B cell (primary cell): ENCODE results near the gene MAML2. TPM values are rescaled to one million over a fixed set of nuclear protein-coding genes. Genes with fewer than 3 reads are reported as not detected.

Experiments used
- ATAC-seq: fragments of 200-7000 bp; cut with Tn5 transposase; one replicate; pipeline ENCODE4 v1.10.0; 2021; ENCODE audit warnings: low read depth, mild to moderate bottlenecking, moderate number of reproducible peaks, moderate library complexity
- CTCF ChIA-PET: fragments of 350-600 bp; sonication (Branson Sonifier 250); formaldehyde crosslinking; loops from one replicate; lab custom pipeline; 2021; ENCODE audit warnings: antibody characterized with exemption, inconsistent platforms; lab: Charles Lee
- POLR2A ChIA-PET: fragments of 350-600 bp; sonication (Branson Sonifier 250); formaldehyde crosslinking; loops from one replicate; lab custom pipeline; 2021; ENCODE audit warnings: antibody characterized with exemption; lab: Charles Lee
- DNase-seq: peaks from one replicate; pipeline ENCODE4 v3.0.0; 2013
- H2AFZ ChIP-seq: 2 replicates; pipeline ENCODE4 v1.6.1; 2012; ENCODE audit warnings: mild to moderate bottlenecking, low read depth, low read length; ENCODE audit not compliant: insufficient read depth, poor library complexity, severe bottlenecking
- H3K27ac ChIP-seq, 2 donors: 1 replicate in 1 of 2; 2 replicates in 1 of 2; pipeline ENCODE4 v1.5.1; 2012 to 2013; ENCODE audit warnings: low read length in 2 of 2, mild to moderate bottlenecking in 2 of 2, moderate library complexity in 1 of 2
- H3K27me3 ChIP-seq, 4 experiments: fragments of 200-600 bp in 1 of 4; sonication (generic) in 1 of 4; replicated peaks in 1 of 4; 1 replicate in 2 of 4; 2 replicates in 2 of 4; pipeline versions ENCODE4 v1.6.1 to v1.7.0; 2013 to 2016; ENCODE audit warnings: low read length in 3 of 4, mild to moderate bottlenecking in 2 of 4, mixed read lengths in 1 of 4, moderate library complexity in 1 of 4; ENCODE audit not compliant: insufficient read depth in 4 of 4, control insufficient read depth in 3 of 4; ENCODE audit errors: control extremely low read depth in 1 of 4
- H3K36me3 ChIP-seq, 2 experiments: replicated peaks in 1 of 2; 1 replicate in 1 of 2; 2 replicates in 1 of 2; pipeline versions ENCODE4 v1.6.1 to v1.7.1; 2013; ENCODE audit warnings: low read length in 1 of 2; ENCODE audit not compliant: insufficient read depth in 2 of 2, control insufficient read depth in 1 of 2; ENCODE audit errors: control extremely low read depth in 1 of 2, extremely low read depth in 1 of 2
- H3K4me1 ChIP-seq, 2 donors: fragments of 200-600 bp in 1 of 2; sonication (generic) in 1 of 2; 1 replicate in 1 of 2; 2 replicates in 1 of 2; pipeline versions ENCODE4 v1.5.1 to v1.6.1; 2013 to 2017; ENCODE audit warnings: low read length in 2 of 2; ENCODE audit not compliant: control insufficient read depth in 2 of 2, insufficient read depth in 2 of 2
- H3K4me2 ChIP-seq: replicated peaks from 2 replicates; pipeline ENCODE3; 2012; ENCODE audit warnings: mild to moderate bottlenecking, low read depth, low read length; ENCODE audit not compliant: poor library complexity, severe bottlenecking
- H3K4me3 ChIP-seq, 5 experiments: fragments of 200-600 bp in 1 of 5; sonication (generic) in 1 of 5; 1 replicate in 3 of 5; 2 replicates in 2 of 5; pipeline versions ENCODE4 v1.5.1 to v1.7.0; 2011 to 2016; ENCODE audit warnings: low read length in 4 of 5, mild to moderate bottlenecking in 4 of 5, low read depth in 2 of 5, control low read depth in 1 of 5, moderate library complexity in 1 of 5; ENCODE audit not compliant: insufficient read depth in 1 of 5; ENCODE audit errors: control extremely low read depth in 1 of 5, extremely low read depth in 1 of 5
- H3K79me2 ChIP-seq: fragments of 200-600 bp; sonication (generic); one replicate; pipeline ENCODE4 v1.6.0; 2016; ENCODE audit warnings: low read length; ENCODE audit not compliant: control insufficient read depth, insufficient read depth
- H3K9ac ChIP-seq: fragments of 200-600 bp; sonication (generic); 2 replicates; pipeline ENCODE4 v1.6.1; 2017; ENCODE audit warnings: mild to moderate bottlenecking, low read length, moderate library complexity
- H3K9me3 ChIP-seq, 3 donors: one replicate each; pipeline versions ENCODE4 v1.6.1 to v1.7.1; 2013; ENCODE audit warnings: low read length in 2 of 3; ENCODE audit not compliant: control insufficient read depth in 2 of 3, insufficient read depth in 1 of 3; ENCODE audit errors: control extremely low read depth in 1 of 3
- H4K20me1 ChIP-seq: 2 replicates; pipeline ENCODE4 v1.6.0; 2012; ENCODE audit warnings: mild to moderate bottlenecking, low read length; ENCODE audit not compliant: insufficient read depth, control insufficient read depth, poor library complexity, severe bottlenecking
- H3K27ac Mint-ChIP-seq: one replicate; pipeline ENCODE4 v1.8.0; 2021; ENCODE audit warnings: mixed read lengths
- H3K27me3 Mint-ChIP-seq: one replicate; pipeline ENCODE4 v1.8.0; 2021; ENCODE audit warnings: mixed read lengths
- H3K4me1 Mint-ChIP-seq: one replicate; pipeline ENCODE4 v1.8.0; 2021; ENCODE audit warnings: mixed read lengths
- H3K4me3 Mint-ChIP-seq: one replicate; pipeline ENCODE4 v1.8.0; 2021; ENCODE audit warnings: mixed read lengths
- H3K9me3 Mint-ChIP-seq: one replicate; pipeline ENCODE4 v1.8.0; 2022; ENCODE audit warnings: mixed read lengths; ENCODE audit not compliant: insufficient read depth
- CTCF ChIP-seq: fragments of 200-600 bp; IDR thresholded peaks from one replicate; pipeline ENCODE4 v1.8.0; 2022; ENCODE audit warnings: antibody characterized with exemption, mild to moderate bottlenecking
- EZH2 ChIP-seq: IDR thresholded peaks from 2 replicates; pipeline ENCODE4 v1.6.1; 2012; ENCODE audit warnings: borderline replicate concordance, low read depth, mild to moderate bottlenecking, moderate library complexity, low read length; ENCODE audit not compliant: insufficient read depth, poor library complexity, severe bottlenecking
- WGBS: methylation state at CpG from one replicate; pipeline ENCODE4 v1.1.5; 2013; ENCODE audit warnings: missing lambda C conversion rate; ENCODE audit not compliant: insufficient coverage; 5-methylcytosine and 5-hydroxymethylcytosine counted together
- intact Hi-C: fragments of 100-400 bp; cut with micrococcal nuclease; formaldehyde crosslinking; loops from one replicate; pipeline ENCODE4 v1.10.0; 2022
- polyA plus RNA-seq: library from polyadenylated mRNA; depleted of rRNA; stranded (reverse); fragments of >200 nt; gene quantifications from 2 replicates; pipeline ENCODE4 v1.2.3, GENCODE V29; 2012
- total RNA-seq, 2 donors: library from RNA; stranded (reverse); fragments of 120-200 nt in 1 of 2; gene quantifications; 1 replicate in 1 of 2; 2 replicates in 1 of 2; pipeline versions ENCODE4 v1.2.3 to v1.2.4, GENCODE V29; 2013 to 2022

MAML2 gene
- total and polyA plus RNA-seq, 2 donors (not counting 1 experiment from before 2014, with no cell fraction given) = 10.7 to 26.4 TPM

GRCh38 chr11:96056576-96056975, 286.4 kb downstream of the MAML2 start:
- ChIA-PET POLR2A (interaction anchor here (0.7 kb wide), 1 partner anchor 286 kb away, joined by 3 read pairs; the partner anchor contains the start of gene MAML2), CTCF (interaction anchor here (0.8 to 16.6 kb wide), 12 partner anchors 12 to 370 kb away, joined by 3 to 290 read pairs (median 8); partner anchors contain the start of gene MAML2)
- WGBS = no CpG with 5 or more reads among the region's 2 CpGs
- Histone ChIP-seq H3K4me1 (peaks cover 5 to 9% of the 10 kb centered on the region in 2 donors), H2AFZ (no peak overlapping the region), H3K9ac (no peak overlapping the region), H3K36me3 (no peaks in the 10 kb centered on the region), H3K9me3 (no peaks in the 10 kb centered on the region), H4K20me1 (no peaks in the 10 kb centered on the region), H3K27ac (no peak overlapping the region), H3K27me3 (no peaks in the 10 kb centered on the region), H3K4me2 (no peak overlapping the region), H3K4me3 (no peak overlapping the region), H3K79me2 (no peaks in the 10 kb centered on the region)
- intact Hi-C loops = no loop called here
- H3K4me3 Mint-ChIP-seq = no peak overlapping the region
- no peak for ATAC-seq
- no peaks in the 10 kb centered on the region for H3K9me3 Mint-ChIP-seq
- no peak overlapping the region for H3K27ac Mint-ChIP-seq
- DNase-seq = no peak
- peaks cover 22% of the 10 kb centered on the region for H3K4me1 Mint-ChIP-seq
- no peak for TF ChIP-seq EZH2
- TF ChIP-seq CTCF = no peak
- no peaks in the 10 kb centered on the region for H3K27me3 Mint-ChIP-seq

- Histone ChIP-seq H3K4me3 (no peak overlapping the region), H3K4me2 (no peak overlapping the region), H3K4me1 (peaks cover 5 to 9% of the 10 kb centered on the region in 2 donors), H3K27ac (no peak overlapping the region), H3K36me3 (no peaks in the 10 kb centered on the region), H4K20me1 (no peaks in the 10 kb centered on the region), H3K9me3 (no peaks in the 10 kb centered on the region), H3K9ac (no peak overlapping the region), H3K27me3 (no peaks in the 10 kb centered on the region), H3K79me2 (no peaks in the 10 kb centered on the region), H2AFZ (no peak overlapping the region)
- Mint-ChIP-seq H3K4me3 (no peak overlapping the region), H3K4me1 (peaks cover 20% of the 10 kb centered on the region), H3K9me3 (no peaks in the 10 kb centered on the region), H3K27ac (no peak overlapping the region), H3K27me3 (no peaks in the 10 kb centered on the region)
- ATAC-seq = no peak
- intact Hi-C loops = loop anchor here (1.0 kb wide), 3 partner anchors 185 to 338 kb away; partner anchors contain the start of gene MAML2
- no CpG with 5 or more reads among the region's 3 CpGs for WGBS
- DNase-seq = no peak
- ChIA-PET POLR2A (interaction anchor here (0.7 kb wide), 2 partner anchors 286 to 287 kb away, joined by 3 to 6 read pairs; partner anchors contain the start of gene MAML2), CTCF (interaction anchor here (0.7 to 16.6 kb wide), 35 partner anchors 7 to 370 kb away, joined by 3 to 290 read pairs (median 4); partner anchors contain the start of genes CCDC82, JRKL and MAML2)
- TF ChIP-seq EZH2 (no peak), CTCF (no peak)
These were observed 287.1 kb downstream of the MAML2 start for GRCh38 chr11:96055706-96056387.
